HepG2 (cell line): ENCODE results near the gene NCBP3. TPM values are rescaled to one million over a fixed set of nuclear protein-coding genes. Genes with fewer than 3 reads are reported as not detected.

Source experiments
- BCL3 ChIP-seq: sonication (generic); formaldehyde crosslinking; IDR thresholded peaks from 2 replicates; pipeline ENCODE4 v1.5.1; 2020; ENCODE audit warnings: mild to moderate bottlenecking, missing genetic modification reagents, moderate library complexity
- CHD4 ChIP-seq: fragments of 200-600 bp; sonication (generic); IDR thresholded peaks from 2 replicates; pipeline ENCODE4 v1.7.0; 2017; ENCODE audit warnings: mild to moderate bottlenecking, low read length, borderline replicate concordance
- GTF3A ChIP-seq: sonication (generic); formaldehyde crosslinking; conservative IDR thresholded peaks from 2 replicates; pipeline ENCODE4 v1.4.0; 2020; ENCODE audit warnings: mild to moderate bottlenecking, missing genetic modification reagents
- KAT2B ChIP-seq: fragments of 150-350 bp; IDR thresholded peaks from 2 replicates; pipeline ENCODE4 v1.6.1; 2014; ENCODE audit warnings: low read depth, low read length, borderline replicate concordance
- ONECUT2 ChIP-seq: sonication (generic); formaldehyde crosslinking; IDR thresholded peaks from 2 replicates; pipeline ENCODE4 v1.4.0; 2020; ENCODE audit warnings: missing genetic modification reagents
- SKIL ChIP-seq: sonication (generic); formaldehyde crosslinking; IDR thresholded peaks from 2 replicates; pipeline ENCODE4 v1.8.0; 2022; ENCODE audit warnings: missing genetic modification reagents, mild to moderate bottlenecking, moderate library complexity, borderline replicate concordance
- SYNCRIP ChIP-seq: fragments of 200-400 bp; formaldehyde crosslinking; IDR thresholded peaks from 2 replicates; pipeline ENCODE4 v1.6.1; 2018; ENCODE audit warnings: mild to moderate bottlenecking, low read depth, low read length; ENCODE audit not compliant: insufficient read depth
- TRIM22 ChIP-seq: fragments of 450-650 bp; IDR thresholded peaks from 2 replicates; pipeline ENCODE4 v1.6.1; 2017
- ZBTB40 ChIP-seq, 2 experiments: fragments of 450-650 bp in 1 of 2; sonication (generic) in 1 of 2; formaldehyde crosslinking in 1 of 2; IDR thresholded peaks; 2 replicates each; pipeline versions ENCODE4 v1.6.1 to v1.8.0; 2016 to 2022; ENCODE audit warnings: antibody characterized with exemption in 1 of 2, mild to moderate bottlenecking in 1 of 2, missing genetic modification reagents in 1 of 2
- ZNF180 ChIP-seq: sonication (generic); formaldehyde crosslinking; IDR thresholded peaks from 2 replicates; pipeline ENCODE4 v1.4.0; 2020; ENCODE audit warnings: low read depth, missing genetic modification reagents, borderline replicate concordance
- ZNF615 ChIP-seq: sonication (generic); formaldehyde crosslinking; IDR thresholded peaks from 2 replicates; pipeline ENCODE4 v1.5.0; 2020; ENCODE audit warnings: mild to moderate bottlenecking, missing genetic modification reagents, borderline replicate concordance
- polyA plus RNA-seq, 8 experiments: library from polyadenylated mRNA; depleted of rRNA in 3 of 8; stranded (reverse) in 7 of 8; unstranded in 1 of 8; fragments of >200 nt; fragmentation: Illumina TruSeq in 4 of 8; extraction: Trizol in 4 of 8; gene quantifications; 2 replicates each; pipeline versions ENCODE4 v1.2.1 to v1.2.3, GENCODE V29; 2011 to 2016; ENCODE audit warnings: low read depth in 4 of 8, missing spikeins in 1 of 8, mixed read lengths in 1 of 8; ENCODE audit not compliant: insufficient read depth in 1 of 8
- total RNA-seq, 5 experiments: library from RNA; depleted of rRNA; stranded (reverse); fragments of >200 nt; fragmentation: Illumina TruSeq; extraction: Trizol; gene quantifications; 2 replicates each; pipeline ENCODE4 v1.2.3, GENCODE V29; 2016; ENCODE audit warnings: low read depth in 1 of 5

The NCBP3 gene
- total and polyA plus RNA-seq, 2 of the 13 experiments (the other 11 are each of a cell fraction or from before 2014, with no cell fraction given): 19.5 to 24.8 TPM

GRCh38 chr17:3845621-3846436, at the start of gene NCBP3 (continued):
- TF ChIP-seq ZBTB40 (IDR thresholded peaks at IDR 0.05): no peak
- TF ChIP-seq ZBTB40 (CRISPR knock-in tag; IDR thresholded peaks at IDR 0.05): peak; percentile 73
- TF ChIP-seq ZNF180 (CRISPR knock-in tag): 0 out of 2 replicates have a peak, but pooled peaks have one; percentile 24
- no peak for TF ChIP-seq CHD4
- TF ChIP-seq KAT2B: no peak
- TF ChIP-seq GTF3A (CRISPR knock-in tag): no peak; the same call in 1 of the 2 replicates
- TF ChIP-seq SYNCRIP: no peak
- no peak for TF ChIP-seq ONECUT2
- TF ChIP-seq TRIM22: no peak
- TF ChIP-seq BCL3 (CRISPR knock-in tag): peak; percentile 82; the same call in 1 of the 2 replicates
- TF ChIP-seq ZNF615: 0 out of 2 replicates have a peak, but pooled peaks have one; percentile 79
- peak; percentile 43; the same call in 1 of the 2 replicates for TF ChIP-seq SKIL (CRISPR knock-in tag)
